ENCODE measurements around the gene EIF3K.
A peak's percentile ranks its signal among the peaks of the same experiment; 100 is the strongest.

The EIF3K gene

GRCh38 chr19:38674388-38675171 lies 55.6 kb downstream of the EIF3K start:
- no peak for TF ChIP-seq CTCF (IDR thresholded peaks at IDR 0.05; ENCODE audit: low read depth, low read length)
- DNase-seq (ENCODE audit: low read depth, low spot score): no peak
- in situ Hi-C loops (cut with HindIII; ENCODE audit: low sequenced_read_pairs): no loop called here
- H3K4me3 ChIP-seq (ENCODE audit: low read depth, low read length): no peak overlapping the region

GRCh38 chr19:38675611-38676010 lies 56.6 kb downstream of the EIF3K start:
- in situ Hi-C loops (cut with HindIII; ENCODE audit: low sequenced_read_pairs): no loop called here
- no peak overlapping the region for H3K4me3 ChIP-seq (ENCODE audit: low read depth, low read length)
- TF ChIP-seq CTCF (IDR thresholded peaks at IDR 0.05; ENCODE audit: low read depth, low read length): no peak
- no peak for DNase-seq (ENCODE audit: low read depth, low spot score)

GRCh38 chr19:38676023-38676877 lies 57.3 kb downstream of the EIF3K start:
- DNase-seq (ENCODE audit: low read depth, low spot score): peak; percentile 71
- no peak for TF ChIP-seq CTCF (IDR thresholded peaks at IDR 0.05; ENCODE audit: low read depth, low read length)
- no peak overlapping the region for H3K4me3 ChIP-seq (ENCODE audit: low read depth, low read length)
- in situ Hi-C loops (cut with HindIII; ENCODE audit: low sequenced_read_pairs): no loop called here

- in situ Hi-C loops (cut with HindIII; ENCODE audit: low sequenced_read_pairs): no loop called here
- no peak for TF ChIP-seq CTCF (IDR thresholded peaks at IDR 0.05; ENCODE audit: low read depth, low read length)
- DNase-seq (ENCODE audit: low read depth, low spot score): no peak
- no peak overlapping the region for H3K4me3 ChIP-seq (ENCODE audit: low read depth, low read length)
Measured at GRCh38 chr19:38676878-38677646, 58.1 kb downstream of the EIF3K start.

GRCh38 chr19:38678217-38678890 lies 59.4 kb downstream of the EIF3K start:
- in situ Hi-C loops (cut with HindIII; ENCODE audit: low sequenced_read_pairs): no loop called here
- no peak for TF ChIP-seq CTCF (IDR thresholded peaks at IDR 0.05; ENCODE audit: low read depth, low read length)
- no peak overlapping the region for H3K4me3 ChIP-seq (ENCODE audit: low read depth, low read length)
- DNase-seq (ENCODE audit: low read depth, low spot score): no peak
